Activated CD4-positive, alpha-beta memory T cell treated with anti-CD3 and anti-CD28 coated beads for 36 hours (primary cell): ENCODE data around the gene TUNAR. TPM values are rescaled to one million over a fixed set of nuclear protein-coding genes. Genes with fewer than 3 reads are reported as not detected.

Experiments
- CTCF ChIA-PET: fragments of 350-600 bp; sonication (Branson Sonifier 250); formaldehyde crosslinking; loops from one replicate; lab custom pipeline; 2021; ENCODE audit warnings: antibody characterized with exemption, inconsistent platforms; lab: Charles Lee
- POLR2A ChIA-PET: fragments of 350-600 bp; sonication (Branson Sonifier 250); formaldehyde crosslinking; loops from one replicate; lab custom pipeline; 2021; ENCODE audit warnings: antibody characterized with exemption; lab: Charles Lee
- DNase-seq: peaks from one replicate; pipeline ENCODE4 v3.0.0-alpha.2; 2020
- H3K27ac Mint-ChIP-seq: one replicate; pipeline ENCODE4 v1.8.0; 2021; ENCODE audit warnings: mixed read lengths
- H3K27me3 Mint-ChIP-seq: one replicate; pipeline ENCODE4 v1.8.0; 2021; ENCODE audit warnings: mixed read lengths
- H3K36me3 Mint-ChIP-seq: one replicate; pipeline ENCODE4 v1.8.0; 2021; ENCODE audit warnings: mixed read lengths
- H3K4me1 Mint-ChIP-seq: one replicate; pipeline ENCODE4 v1.8.0; 2021; ENCODE audit warnings: low read depth, mixed read lengths
- H3K4me3 Mint-ChIP-seq: one replicate; pipeline ENCODE4 v1.8.0; 2021; ENCODE audit warnings: mild to moderate bottlenecking, mixed read lengths
- H3K9me3 Mint-ChIP-seq: one replicate; pipeline ENCODE4 v1.8.0; 2021; ENCODE audit warnings: mixed read lengths
- intact Hi-C: fragments of 100-400 bp; cut with micrococcal nuclease; formaldehyde crosslinking; loops from one replicate; pipeline ENCODE4 v1.15.1; 2023
- total RNA-seq, 2 experiments: library from RNA; stranded (reverse); gene quantifications; one replicate each; pipeline ENCODE4 v1.2.3, GENCODE V29; 2021

The TUNAR gene
- not detected for total RNA-seq

DNA sequence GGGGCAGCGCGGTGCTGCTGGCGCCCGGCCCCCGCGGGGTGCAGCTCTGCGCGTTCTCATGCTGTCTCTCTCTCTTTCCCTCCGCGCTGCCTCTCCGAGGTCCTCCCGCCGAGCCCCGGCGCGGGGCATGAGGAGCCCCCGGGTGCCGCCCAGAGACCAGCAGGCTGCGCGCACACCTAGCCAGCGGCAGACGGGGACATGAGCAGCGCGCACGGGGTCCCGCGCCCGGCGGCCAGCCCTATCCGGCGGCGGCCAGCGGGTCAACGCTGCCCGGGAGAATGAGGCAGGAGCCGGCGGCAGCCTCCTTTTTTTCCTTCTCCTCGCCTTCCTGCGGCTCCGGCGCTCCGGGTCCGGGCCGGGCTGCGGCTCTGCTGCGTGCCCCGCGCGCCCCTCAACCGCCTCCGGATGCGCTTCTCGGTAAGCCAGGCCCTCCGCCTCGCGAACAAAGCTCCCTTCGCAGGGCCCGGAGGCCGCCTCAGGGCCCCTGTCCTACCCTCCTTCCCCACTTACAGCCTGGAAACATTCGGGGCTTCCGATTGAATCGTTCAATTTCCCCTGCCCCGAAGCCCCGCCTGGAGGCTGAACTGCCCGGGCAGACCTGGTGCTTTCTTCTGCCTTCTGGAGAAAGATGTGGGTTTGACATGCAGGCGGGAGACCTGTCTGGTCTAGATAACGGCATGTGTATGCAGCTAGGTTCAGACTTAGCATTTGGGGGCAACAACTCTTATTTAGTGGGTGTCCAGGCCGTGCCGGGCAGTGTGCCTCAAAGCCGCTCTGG, at the start of gene TUNAR:
Gene TUNAR (plus strand): TSS at position 72 of the 778 bp plus-strand sequence.
- H3K36me3 Mint-ChIP-seq = no peaks in the 10 kb centered on the region
- no peak within 1 kb of the TSS for H3K4me3 Mint-ChIP-seq
- no peak within 1 kb of the TSS for H3K27ac Mint-ChIP-seq
- H3K9me3 Mint-ChIP-seq = no peaks in the 10 kb centered on the region
- DNase-seq = no peak
- intact Hi-C loops = no loop called here
- ChIA-PET POLR2A (no interaction called here), CTCF (no interaction called here)
- peaks cover 41% of the 10 kb centered on the region for H3K27me3 Mint-ChIP-seq
- H3K4me1 Mint-ChIP-seq = peaks cover 9% of the 10 kb centered on the region

DNA sequence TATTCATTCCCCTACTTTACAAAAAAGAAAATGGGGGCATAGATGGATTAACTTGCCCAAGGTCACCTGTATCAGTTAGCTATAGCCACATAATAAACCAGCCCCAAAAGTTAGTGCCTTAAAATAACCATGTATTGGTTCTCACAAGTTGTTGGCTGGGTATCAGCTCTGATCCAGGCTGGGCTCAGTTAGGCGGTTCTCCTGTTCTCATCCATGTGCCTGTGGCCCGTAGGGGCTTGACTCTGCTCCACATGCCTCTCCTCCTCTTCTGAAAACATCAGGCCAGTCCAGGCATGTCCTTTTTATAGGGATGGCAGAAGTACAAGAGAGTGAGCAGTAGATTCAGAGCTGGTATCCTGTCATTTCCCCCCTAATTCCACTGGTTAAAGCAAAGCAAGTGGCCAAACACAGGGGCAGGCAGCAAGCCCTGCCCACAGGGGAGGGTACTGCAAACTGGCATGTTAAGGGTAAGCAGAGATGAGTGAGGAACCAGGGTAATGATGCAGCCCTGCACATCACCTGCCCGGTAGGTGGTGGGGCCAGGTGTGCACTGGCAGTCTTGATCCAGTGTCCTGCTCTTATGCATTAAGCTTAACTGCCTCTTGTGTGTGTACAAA, 47.9 kb upstream of the TUNAR start:
- no peaks in the 10 kb centered on the region for H3K4me1 Mint-ChIP-seq
- no peak overlapping the region for H3K4me3 Mint-ChIP-seq
- H3K27ac Mint-ChIP-seq = no peak overlapping the region
- no peaks in the 10 kb centered on the region for H3K9me3 Mint-ChIP-seq
- peaks cover 21% of the 10 kb centered on the region for H3K27me3 Mint-ChIP-seq
- intact Hi-C loops = no loop called here
- ChIA-PET POLR2A (no interaction called here), CTCF (no interaction called here)
- no peak for DNase-seq
- no peaks in the 10 kb centered on the region for H3K36me3 Mint-ChIP-seq

DNA sequence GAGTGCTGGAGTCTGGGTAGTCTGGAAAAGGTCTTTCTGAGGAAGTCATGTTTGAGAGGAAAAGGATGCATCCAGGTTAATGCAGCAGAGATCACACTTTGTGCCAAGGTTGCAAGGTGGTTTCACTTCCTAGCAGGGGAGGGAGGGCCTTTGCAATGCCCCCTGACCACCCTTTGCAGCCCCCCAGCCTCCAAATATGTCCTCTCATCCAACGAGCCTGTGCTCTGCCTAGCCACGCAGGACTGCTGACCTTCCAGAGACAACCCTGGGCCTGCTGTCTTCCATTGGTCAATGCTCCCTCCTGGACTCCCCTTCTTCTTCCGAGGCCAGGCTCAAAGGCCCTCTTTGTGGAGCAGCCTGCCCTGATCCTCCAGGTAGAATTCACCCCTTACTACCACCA, 47.3 kb upstream of the TUNAR start:
- Mint-ChIP-seq H3K9me3 (no peaks in the 10 kb centered on the region), H3K4me1 (no peaks in the 10 kb centered on the region), H3K27me3 (peaks cover 21% of the 10 kb centered on the region), H3K27ac (no peak overlapping the region), H3K36me3 (no peaks in the 10 kb centered on the region), H3K4me3 (no peak overlapping the region)
- DNase-seq = no peak
- ChIA-PET CTCF (no interaction called here), POLR2A (no interaction called here)
- intact Hi-C loops = no loop called here

DNA sequence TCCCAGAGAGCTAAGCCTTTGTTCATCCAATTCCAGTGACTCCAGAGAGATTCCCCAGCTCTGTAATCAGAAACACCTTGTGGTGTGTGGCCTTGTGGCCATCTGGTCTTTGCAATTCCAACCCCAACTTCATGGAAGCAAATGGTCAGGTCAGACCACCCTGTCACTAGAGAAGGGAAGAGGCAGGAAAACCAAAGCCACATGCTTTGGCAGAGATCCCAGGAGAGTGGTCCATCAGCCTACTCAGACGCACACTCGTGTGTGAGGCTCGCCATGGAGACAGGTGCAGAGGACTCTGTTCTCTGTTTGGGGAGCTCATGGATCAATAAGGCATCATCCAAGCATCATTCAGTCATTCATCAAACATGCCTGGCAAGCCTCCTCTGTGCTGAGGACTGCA, 46.2 kb upstream of the TUNAR start:
- H3K9me3 Mint-ChIP-seq = no peaks in the 10 kb centered on the region
- ChIA-PET CTCF (no interaction called here), POLR2A (no interaction called here)
- H3K27ac Mint-ChIP-seq = no peak overlapping the region
- peaks cover 21% of the 10 kb centered on the region for H3K27me3 Mint-ChIP-seq
- intact Hi-C loops = no loop called here
- H3K4me3 Mint-ChIP-seq = no peak overlapping the region
- DNase-seq = no peak
- H3K36me3 Mint-ChIP-seq = no peaks in the 10 kb centered on the region
- H3K4me1 Mint-ChIP-seq = peaks cover 3% of the 10 kb centered on the region

DNA sequence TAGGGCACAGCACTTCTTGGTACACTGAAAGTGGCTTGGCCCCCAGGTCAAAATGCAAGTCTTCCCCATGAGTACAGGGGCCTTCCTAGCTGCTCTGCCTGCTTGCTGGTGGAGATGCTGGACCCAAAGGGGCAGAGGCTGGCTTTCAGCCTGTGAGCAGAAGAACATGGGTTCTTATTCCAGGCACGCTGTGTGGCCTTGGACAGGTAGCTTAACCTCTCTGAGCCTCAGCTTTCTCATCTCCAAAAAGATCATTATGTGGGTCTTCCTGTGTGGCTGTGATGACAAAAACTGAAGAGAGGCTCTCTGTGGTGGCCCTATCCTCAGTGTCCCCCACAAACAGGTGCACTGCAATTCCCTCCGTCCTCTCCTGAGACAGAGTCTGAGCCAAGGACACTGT, 45.6 kb upstream of the TUNAR start:
- no peaks in the 10 kb centered on the region for H3K9me3 Mint-ChIP-seq
- intact Hi-C loops = no loop called here
- no peak overlapping the region for H3K4me3 Mint-ChIP-seq
- DNase-seq = no peak
- H3K27me3 Mint-ChIP-seq = peaks cover 21% of the 10 kb centered on the region
- no peaks in the 10 kb centered on the region for H3K36me3 Mint-ChIP-seq
- ChIA-PET CTCF (no interaction called here), POLR2A (no interaction called here)
- H3K27ac Mint-ChIP-seq = no peak overlapping the region
- peaks cover 5% of the 10 kb centered on the region for H3K4me1 Mint-ChIP-seq

DNA sequence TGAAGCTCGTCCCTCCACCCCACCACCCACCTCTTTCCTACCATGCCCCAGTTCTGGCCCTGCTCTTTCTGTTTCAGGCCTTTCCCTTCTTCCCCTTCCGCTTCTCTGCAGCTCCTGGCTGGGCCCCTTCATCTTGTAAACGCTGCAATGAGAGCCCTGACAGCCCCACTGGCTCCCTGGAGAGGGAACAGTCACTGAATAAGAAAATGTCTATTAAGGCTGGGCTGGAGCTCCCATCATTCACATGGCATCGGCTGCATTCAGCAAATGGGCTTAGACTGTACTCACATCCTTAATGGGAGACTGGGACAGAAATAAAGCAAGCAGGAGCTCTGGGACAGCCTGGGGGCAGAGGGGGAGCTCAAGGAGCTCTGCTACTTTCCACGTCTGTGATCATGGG, 45.2 kb upstream of the TUNAR start:
- peaks cover 21% of the 10 kb centered on the region for H3K27me3 Mint-ChIP-seq
- H3K4me1 Mint-ChIP-seq = peaks cover 5% of the 10 kb centered on the region
- H3K27ac Mint-ChIP-seq = no peak overlapping the region
- H3K9me3 Mint-ChIP-seq = no peaks in the 10 kb centered on the region
- POLR2A ChIA-PET = no interaction called here
- DNase-seq = no peak
- H3K36me3 Mint-ChIP-seq = no peaks in the 10 kb centered on the region
- no peak overlapping the region for H3K4me3 Mint-ChIP-seq
- CTCF ChIA-PET = no interaction called here
- intact Hi-C loops = no loop called here

DNA sequence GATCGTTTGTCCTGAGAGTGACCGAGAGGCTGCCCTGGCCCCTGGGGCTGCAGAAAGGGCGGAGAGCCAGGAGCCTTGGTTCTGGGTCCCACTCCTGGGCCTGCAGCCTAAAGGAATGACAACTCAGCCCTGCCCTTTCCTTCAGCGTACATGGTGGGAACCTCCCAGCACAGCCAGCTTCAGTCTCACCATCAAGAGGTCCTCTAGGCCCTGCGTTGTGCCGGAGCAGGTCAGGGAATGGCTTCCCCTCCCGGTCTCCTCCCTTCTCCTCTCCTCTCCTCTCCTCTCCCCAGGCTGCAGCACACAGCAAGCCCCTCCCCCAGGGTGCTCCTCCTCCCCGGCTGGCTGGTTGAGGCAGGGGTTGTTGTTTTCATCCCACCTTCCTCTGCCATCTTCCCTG, 44.6 kb upstream of the TUNAR start:
- Mint-ChIP-seq H3K27ac (no peak overlapping the region), H3K4me1 (peaks cover 5% of the 10 kb centered on the region), H3K9me3 (no peaks in the 10 kb centered on the region), H3K4me3 (no peak overlapping the region), H3K36me3 (no peaks in the 10 kb centered on the region), H3K27me3 (peaks cover 21% of the 10 kb centered on the region)
- no peak for DNase-seq
- POLR2A ChIA-PET = no interaction called here
- CTCF ChIA-PET = no interaction called here
- intact Hi-C loops = no loop called here

DNA sequence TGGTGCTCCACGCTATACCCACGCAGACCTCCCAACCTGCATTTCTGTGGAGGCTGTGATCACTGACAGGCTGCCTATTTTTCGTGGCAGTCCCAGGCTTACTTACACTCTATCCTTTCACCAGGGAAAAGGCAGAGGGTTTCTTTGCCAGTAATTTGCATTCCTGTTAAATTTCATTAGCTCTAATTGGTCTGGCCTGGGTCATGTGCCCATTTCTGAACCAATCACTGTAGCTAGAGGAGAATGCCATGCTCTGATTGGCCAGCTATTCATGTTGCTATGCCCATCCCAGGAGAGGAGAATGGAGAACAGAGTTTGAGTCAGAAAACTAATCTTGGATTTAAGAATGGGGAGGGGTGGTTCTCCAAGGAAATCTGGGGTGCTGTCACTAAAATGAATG, 43.2 kb upstream of the TUNAR start:
- DNase-seq = no peak
- no peak overlapping the region for H3K27ac Mint-ChIP-seq
- CTCF ChIA-PET = no interaction called here
- intact Hi-C loops = no loop called here
- H3K4me3 Mint-ChIP-seq = no peak overlapping the region
- H3K9me3 Mint-ChIP-seq = no peaks in the 10 kb centered on the region
- H3K4me1 Mint-ChIP-seq = peaks cover 5% of the 10 kb centered on the region
- H3K36me3 Mint-ChIP-seq = no peaks in the 10 kb centered on the region
- POLR2A ChIA-PET = no interaction called here
- H3K27me3 Mint-ChIP-seq = peaks cover 16% of the 10 kb centered on the region

DNA sequence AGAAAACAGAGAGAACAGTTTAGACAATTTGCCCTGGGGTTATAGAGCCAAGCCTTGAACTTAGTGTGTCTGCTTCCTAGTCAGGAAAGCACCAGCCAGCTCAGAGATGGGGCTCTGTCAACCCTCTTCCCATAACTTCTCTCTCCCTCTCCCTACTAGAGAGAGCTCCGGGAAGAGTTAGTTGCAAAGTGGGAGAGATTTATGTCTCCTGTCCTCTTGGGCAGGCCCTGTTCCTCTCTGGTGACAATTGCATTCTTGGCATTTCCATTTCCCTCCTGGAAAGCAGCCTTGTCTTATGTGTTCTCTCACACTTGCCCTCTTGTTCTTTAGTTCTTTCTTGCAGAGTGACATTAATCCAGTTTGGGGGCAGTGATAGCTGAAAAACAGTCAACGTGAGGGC, 42.1 kb upstream of the TUNAR start:
- Mint-ChIP-seq H3K4me3 (no peak overlapping the region), H3K9me3 (no peaks in the 10 kb centered on the region), H3K36me3 (no peaks in the 10 kb centered on the region), H3K4me1 (peaks cover 5% of the 10 kb centered on the region), H3K27ac (no peak overlapping the region), H3K27me3 (peaks cover 14% of the 10 kb centered on the region)
- ChIA-PET CTCF (no interaction called here), POLR2A (no interaction called here)
- intact Hi-C loops = no loop called here
- DNase-seq = no peak

DNA sequence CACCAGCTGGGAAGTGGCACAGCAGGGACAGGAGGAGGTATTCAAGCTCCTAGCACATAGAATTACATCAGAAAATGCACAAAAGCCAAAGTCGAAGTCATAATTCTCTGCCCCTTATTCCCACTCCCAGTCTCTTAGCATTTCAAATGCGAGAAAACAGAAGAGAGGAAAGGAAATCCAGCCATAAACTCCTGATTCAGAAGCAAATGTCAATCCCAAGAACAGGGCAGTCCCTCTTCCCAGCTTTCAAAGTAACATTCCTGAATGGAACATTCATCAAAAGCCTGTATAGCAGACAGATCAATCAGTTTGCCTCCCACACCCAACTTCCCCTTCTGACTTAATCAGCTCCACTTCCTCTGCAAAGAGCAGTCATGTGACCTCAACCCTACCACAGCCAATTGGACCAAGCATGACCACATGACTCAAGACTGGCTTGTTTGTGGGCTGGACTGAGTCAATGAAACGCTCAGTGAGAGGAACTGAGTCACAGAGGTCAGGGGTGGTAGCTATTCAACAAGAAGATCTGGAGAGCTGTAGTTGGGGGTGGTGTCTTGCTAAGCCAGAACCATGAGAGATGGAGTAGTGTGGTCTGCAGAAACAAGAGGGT, 41.4 kb upstream of the TUNAR start:
- peaks cover 5% of the 10 kb centered on the region for H3K4me1 Mint-ChIP-seq
- no peaks in the 10 kb centered on the region for H3K9me3 Mint-ChIP-seq
- ChIA-PET CTCF (no interaction called here), POLR2A (no interaction called here)
- H3K36me3 Mint-ChIP-seq = no peaks in the 10 kb centered on the region
- no peak overlapping the region for H3K4me3 Mint-ChIP-seq
- intact Hi-C loops = no loop called here
- H3K27ac Mint-ChIP-seq = no peak overlapping the region
- peaks cover 16% of the 10 kb centered on the region for H3K27me3 Mint-ChIP-seq
- peak; percentile 54 for DNase-seq

DNA sequence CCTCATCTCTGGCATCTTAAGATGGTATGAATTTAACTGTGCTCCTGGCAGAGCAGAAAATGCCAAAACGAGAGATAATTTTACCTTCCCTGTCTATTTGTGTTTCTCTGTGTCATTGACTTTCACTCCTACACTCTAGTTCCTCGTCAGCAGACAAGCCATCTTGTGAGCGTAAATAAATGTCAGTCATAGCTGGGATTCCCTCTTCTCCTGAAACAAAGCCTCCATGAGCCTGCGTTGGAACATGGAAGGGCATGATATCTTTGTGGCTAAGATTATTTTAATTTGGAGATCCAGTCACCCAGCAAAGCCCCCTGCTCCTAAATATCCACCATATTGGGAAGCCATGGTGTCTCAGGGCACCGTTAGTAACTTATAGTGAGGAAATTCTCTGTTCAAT, 37.8 kb upstream of the TUNAR start:
- no peaks in the 10 kb centered on the region for H3K36me3 Mint-ChIP-seq
- H3K9me3 Mint-ChIP-seq = no peaks in the 10 kb centered on the region
- H3K4me1 Mint-ChIP-seq = peaks cover 5% of the 10 kb centered on the region
- intact Hi-C loops = no loop called here
- no peak overlapping the region for H3K4me3 Mint-ChIP-seq
- no peak for DNase-seq
- CTCF ChIA-PET = no interaction called here
- peaks cover 2% of the 10 kb centered on the region for H3K27me3 Mint-ChIP-seq
- no peak overlapping the region for H3K27ac Mint-ChIP-seq
- POLR2A ChIA-PET = no interaction called here

DNA sequence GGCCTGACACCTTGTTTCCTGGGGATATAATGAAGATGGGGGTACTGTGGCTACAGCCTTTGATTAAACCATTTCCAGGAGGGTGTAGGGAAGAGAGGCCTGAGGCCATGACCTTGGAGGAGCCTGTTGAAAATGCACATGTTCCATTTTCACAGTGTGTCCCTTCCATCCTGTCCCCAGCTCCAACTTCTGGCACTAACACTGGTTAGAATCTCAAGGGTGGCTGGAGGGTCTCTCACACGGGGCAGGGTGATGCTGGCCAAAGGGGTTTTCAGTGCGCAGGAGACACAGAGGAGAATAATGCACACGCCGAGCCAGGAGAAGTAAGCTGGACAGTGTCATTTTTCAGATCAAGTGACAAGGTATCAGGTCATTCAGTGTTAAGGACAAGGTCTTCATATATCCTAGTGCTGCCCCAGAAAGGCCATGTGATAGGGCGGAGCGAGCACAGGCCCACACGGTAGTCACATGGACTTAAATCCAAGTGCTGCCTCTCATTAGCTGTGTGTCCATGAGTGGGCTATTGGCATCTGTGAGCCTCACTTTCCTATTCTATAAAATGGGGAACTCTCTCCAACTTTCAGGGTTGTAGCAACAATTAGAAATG, 36.4 kb upstream of the TUNAR start:
- no peak overlapping the region for H3K27ac Mint-ChIP-seq
- no peaks in the 10 kb centered on the region for H3K9me3 Mint-ChIP-seq
- H3K4me3 Mint-ChIP-seq = no peak overlapping the region
- ChIA-PET POLR2A (no interaction called here), CTCF (no interaction called here)
- H3K27me3 Mint-ChIP-seq = peaks cover 2% of the 10 kb centered on the region
- H3K36me3 Mint-ChIP-seq = no peaks in the 10 kb centered on the region
- H3K4me1 Mint-ChIP-seq = peaks cover 4% of the 10 kb centered on the region
- DNase-seq = no peak
- intact Hi-C loops = no loop called here
